Activated T-cell treated with anti-CD3 and anti-CD28 coated beads, Interleukin-2, amount 50 U/mL, for 24 hours (primary cell): Measurements from ENCODE around the gene PRKCD.

Experiments
- DNase-seq: peaks from one replicate; pipeline ENCODE4 v3.0.0-alpha.2; 2020
- H3K27ac Mint-ChIP-seq: 2 replicates; pipeline ENCODE4 v1.8.0; 2020; ENCODE audit warnings: mild to moderate bottlenecking, mixed read lengths
- H3K27me3 Mint-ChIP-seq: 2 replicates; pipeline ENCODE4 v1.8.0; 2020; ENCODE audit warnings: mixed read lengths
- H3K36me3 Mint-ChIP-seq: 2 replicates; pipeline ENCODE4 v1.8.0; 2020; ENCODE audit warnings: low read depth, mixed read lengths
- H3K4me1 Mint-ChIP-seq: 2 replicates; pipeline ENCODE4 v1.8.0; 2020; ENCODE audit warnings: low read depth, mixed read lengths
- H3K4me3 Mint-ChIP-seq: 2 replicates; pipeline ENCODE4 v1.8.0; 2020; ENCODE audit warnings: mild to moderate bottlenecking, moderate library complexity, mixed read lengths
- H3K9me3 Mint-ChIP-seq: 2 replicates; pipeline ENCODE4 v1.8.0; 2020; ENCODE audit warnings: mixed read lengths

The PRKCD gene

DNA sequence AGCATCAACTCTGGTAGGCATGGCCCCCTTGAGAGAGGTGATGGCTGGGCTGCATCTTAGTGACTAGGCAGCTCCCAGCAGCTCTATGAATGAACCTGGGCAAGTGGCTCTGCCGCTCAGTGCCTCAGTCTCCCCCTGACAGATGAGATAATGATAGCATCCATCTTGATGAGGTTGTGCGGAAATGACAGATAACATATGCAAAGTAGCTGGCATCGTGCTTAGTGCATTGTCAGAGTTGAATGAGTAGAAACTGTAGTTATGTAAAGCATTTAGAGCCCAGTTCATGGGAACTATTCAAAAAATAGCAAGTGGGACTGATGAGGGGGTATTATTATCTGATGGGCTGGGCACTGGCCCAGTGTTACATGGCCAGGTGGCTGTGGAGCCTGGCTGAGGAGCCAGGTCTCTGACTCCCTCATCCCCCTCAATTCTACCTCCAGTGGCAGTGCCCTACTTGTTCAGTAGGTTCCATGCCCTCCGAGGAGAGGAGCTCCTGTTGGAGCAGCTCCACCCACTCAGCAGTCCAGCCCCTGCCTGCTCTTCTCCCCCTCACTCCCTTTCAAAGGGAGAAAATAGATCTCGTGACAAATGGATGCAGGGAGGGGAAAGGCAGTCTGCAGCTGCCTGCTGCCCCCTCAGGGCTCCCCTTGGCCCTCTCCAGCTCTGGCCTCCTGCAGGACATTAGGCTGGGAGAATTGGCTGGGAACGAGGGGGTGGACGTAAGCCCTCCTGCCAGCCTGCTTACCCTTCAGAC is 6.6 kb downstream of the PRKCD start:
- no peaks in the 10 kb centered on the region for H3K9me3 Mint-ChIP-seq
- no peak overlapping the region for H3K27ac Mint-ChIP-seq
- H3K4me1 Mint-ChIP-seq: peaks cover 51% of the 10 kb centered on the region
- DNase-seq: no peak
- H3K27me3 Mint-ChIP-seq: no peaks in the 10 kb centered on the region
- no peaks in the 10 kb centered on the region for H3K36me3 Mint-ChIP-seq
- H3K4me3 Mint-ChIP-seq: no peak overlapping the region

DNA sequence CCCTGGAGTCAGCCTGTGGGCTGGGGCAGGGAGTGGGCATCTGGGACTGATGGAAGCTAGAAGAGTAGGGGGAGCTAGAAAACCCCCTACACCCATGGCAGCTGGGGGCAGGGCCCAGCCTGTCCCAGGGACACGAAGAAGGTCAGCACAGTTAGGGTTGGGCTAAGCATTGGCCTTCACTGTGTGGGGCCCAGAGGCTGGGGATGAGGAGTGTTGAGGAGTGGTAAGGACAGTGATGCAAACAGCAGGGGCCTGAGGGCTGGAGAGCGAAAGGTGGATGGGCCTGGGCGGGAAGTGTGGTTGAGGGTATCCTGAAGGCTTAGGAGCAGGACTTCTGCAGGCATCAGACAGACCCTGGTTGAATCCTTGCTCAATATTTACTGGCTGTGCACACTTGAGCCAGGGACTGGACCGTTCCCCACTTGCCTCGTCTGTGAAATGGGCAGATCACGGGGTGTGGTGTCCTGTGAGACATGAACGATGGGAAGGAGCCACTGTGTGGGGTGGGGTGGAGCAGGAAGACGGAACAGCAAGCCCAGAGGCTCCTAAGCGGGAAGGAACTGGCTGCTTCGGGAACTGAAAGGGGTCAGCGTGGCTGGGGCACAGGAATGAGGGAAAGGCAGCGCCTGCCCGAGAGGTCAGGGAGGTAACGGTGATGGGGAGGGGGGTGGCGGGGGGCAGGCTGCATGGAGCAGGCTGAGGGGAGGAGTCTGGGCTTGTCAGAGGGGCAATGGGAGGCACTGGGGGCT is 7.3 kb downstream of the PRKCD start:
- peaks cover 43% of the 10 kb centered on the region for H3K4me1 Mint-ChIP-seq
- no peak overlapping the region for H3K4me3 Mint-ChIP-seq
- peaks cover 1% of the 10 kb centered on the region for H3K36me3 Mint-ChIP-seq
- H3K9me3 Mint-ChIP-seq: no peaks in the 10 kb centered on the region
- H3K27me3 Mint-ChIP-seq: no peaks in the 10 kb centered on the region
- no peak for DNase-seq
- H3K27ac Mint-ChIP-seq: no peak overlapping the region

- peaks cover 39% of the 10 kb centered on the region for H3K4me1 Mint-ChIP-seq
- DNase-seq: no peak
These were observed 8.2 kb downstream of the PRKCD start for GRCh38 chr3:53169045-53169831.

GRCh38 chr3:53169832-53170324 is 8.9 kb downstream of the PRKCD start:
- Mint-ChIP-seq H3K36me3 (peaks cover 4% of the 10 kb centered on the region), H3K4me1 (peaks cover 39% of the 10 kb centered on the region), H3K27me3 (no peaks in the 10 kb centered on the region), H3K9me3 (no peaks in the 10 kb centered on the region), H3K27ac (no peak overlapping the region), H3K4me3 (no peak overlapping the region)
- DNase-seq: no peak

More at GRCh38 chr3:53169045-53169831, 8.2 kb downstream of the PRKCD start:
- Mint-ChIP-seq H3K4me3 (no peak overlapping the region), H3K27ac (no peak overlapping the region), H3K36me3 (peaks cover 4% of the 10 kb centered on the region), H3K27me3 (no peaks in the 10 kb centered on the region), H3K9me3 (no peaks in the 10 kb centered on the region)

- Mint-ChIP-seq H3K27ac (peak overlapping the region; percentile 56), H3K4me1 (peaks cover 39% of the 10 kb centered on the region), H3K36me3 (peaks cover 4% of the 10 kb centered on the region), H3K9me3 (no peaks in the 10 kb centered on the region), H3K27me3 (no peaks in the 10 kb centered on the region), H3K4me3 (no peak overlapping the region)
- no peak for DNase-seq
These were observed 9.5 kb downstream of the PRKCD start for GRCh38 chr3:53170325-53171063.

- no peaks in the 10 kb centered on the region for H3K27me3 Mint-ChIP-seq
- H3K36me3 Mint-ChIP-seq: peaks cover 6% of the 10 kb centered on the region
- no peak overlapping the region for H3K4me3 Mint-ChIP-seq
- no peaks in the 10 kb centered on the region for H3K9me3 Mint-ChIP-seq
- H3K4me1 Mint-ChIP-seq: peaks cover 39% of the 10 kb centered on the region
- H3K27ac Mint-ChIP-seq: no peak overlapping the region
- no peak for DNase-seq
These were observed 10.0 kb downstream of the PRKCD start for GRCh38 chr3:53171064-53171418.

DNA sequence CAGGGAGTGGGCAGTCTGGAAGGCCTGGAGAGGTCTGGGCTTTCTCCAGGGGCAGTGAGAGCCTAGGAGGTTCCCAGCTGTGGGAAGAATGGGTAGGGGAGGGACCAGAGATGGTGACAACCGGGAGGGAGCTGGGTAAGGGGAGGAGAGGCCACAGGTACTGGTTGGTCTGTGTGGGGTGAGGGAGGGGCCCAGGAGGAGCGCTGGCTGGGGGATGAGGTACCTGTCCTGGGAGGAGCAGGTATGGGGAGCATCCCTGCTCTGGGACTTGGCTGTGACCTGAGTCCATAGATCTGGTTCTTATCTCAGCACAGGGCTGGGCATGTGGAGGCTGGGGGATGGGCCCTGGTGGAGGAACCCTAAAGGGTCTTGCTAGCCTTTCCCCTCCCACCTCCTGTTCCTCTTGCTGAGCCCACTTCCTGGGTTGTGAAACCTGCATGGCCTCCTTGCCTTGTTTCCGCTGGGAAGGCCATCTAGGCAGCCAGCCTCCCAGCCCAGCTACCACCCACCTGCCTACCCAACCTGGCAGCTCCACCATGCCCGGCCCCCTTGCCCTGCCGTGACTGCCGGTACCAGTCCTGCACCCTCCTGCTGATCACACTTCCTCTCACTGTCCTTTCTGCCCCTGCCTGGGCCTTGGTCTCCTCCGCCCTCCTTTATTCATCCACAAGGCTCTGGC is 11.0 kb downstream of the PRKCD start:
- Mint-ChIP-seq H3K9me3 (no peaks in the 10 kb centered on the region), H3K4me3 (no peak overlapping the region), H3K27me3 (no peaks in the 10 kb centered on the region), H3K36me3 (peaks cover 6% of the 10 kb centered on the region), H3K4me1 (peaks cover 36% of the 10 kb centered on the region), H3K27ac (peak overlapping the region; percentile 14)
- no peak for DNase-seq

GRCh38 chr3:53173107-53173506 is 12.1 kb downstream of the PRKCD start:
- Mint-ChIP-seq H3K4me1 (peaks cover 36% of the 10 kb centered on the region), H3K36me3 (peaks cover 8% of the 10 kb centered on the region), H3K4me3 (no peak overlapping the region), H3K9me3 (no peaks in the 10 kb centered on the region), H3K27me3 (no peaks in the 10 kb centered on the region), H3K27ac (no peak overlapping the region)
- no peak for DNase-seq

- no peaks in the 10 kb centered on the region for H3K27me3 Mint-ChIP-seq
- H3K9me3 Mint-ChIP-seq: no peaks in the 10 kb centered on the region
- H3K4me3 Mint-ChIP-seq: no peak overlapping the region
- H3K36me3 Mint-ChIP-seq: peaks cover 16% of the 10 kb centered on the region
- H3K27ac Mint-ChIP-seq: no peak overlapping the region
- peaks cover 22% of the 10 kb centered on the region for H3K4me1 Mint-ChIP-seq
- DNase-seq: no peak
These were observed 13.6 kb downstream of the PRKCD start for GRCh38 chr3:53174346-53175250.

GRCh38 chr3:53175613-53176540 is 14.9 kb downstream of the PRKCD start:
- H3K27me3 Mint-ChIP-seq: no peaks in the 10 kb centered on the region
- DNase-seq: no peak
- H3K4me1 Mint-ChIP-seq: peaks cover 10% of the 10 kb centered on the region
- peaks cover 26% of the 10 kb centered on the region for H3K36me3 Mint-ChIP-seq
- H3K4me3 Mint-ChIP-seq: no peak overlapping the region
- no peaks in the 10 kb centered on the region for H3K9me3 Mint-ChIP-seq
- no peak overlapping the region for H3K27ac Mint-ChIP-seq

DNA sequence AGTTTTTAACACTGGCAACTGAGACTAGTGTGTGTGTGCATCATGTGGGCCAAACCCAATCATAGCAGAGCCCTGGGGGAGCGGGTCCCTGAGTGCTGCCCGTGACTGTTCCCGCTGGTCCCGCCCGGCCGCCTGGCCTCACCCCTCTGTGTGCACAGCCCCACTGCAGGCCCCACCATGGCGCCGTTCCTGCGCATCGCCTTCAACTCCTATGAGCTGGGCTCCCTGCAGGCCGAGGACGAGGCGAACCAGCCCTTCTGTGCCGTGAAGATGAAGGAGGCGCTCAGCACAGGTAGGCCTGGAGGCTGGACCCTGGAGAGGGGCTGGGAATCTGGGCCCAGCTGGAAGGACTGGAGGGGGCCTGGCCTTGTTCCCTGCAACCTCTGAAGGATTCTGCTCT is 17.2 kb downstream of the PRKCD start:
- no peaks in the 10 kb centered on the region for H3K9me3 Mint-ChIP-seq
- H3K4me3 Mint-ChIP-seq: no peak overlapping the region
- peaks cover 47% of the 10 kb centered on the region for H3K36me3 Mint-ChIP-seq
- no peaks in the 10 kb centered on the region for H3K4me1 Mint-ChIP-seq
- no peaks in the 10 kb centered on the region for H3K27me3 Mint-ChIP-seq
- H3K27ac Mint-ChIP-seq: no peak overlapping the region
- DNase-seq: no peak

- peaks cover 53% of the 10 kb centered on the region for H3K36me3 Mint-ChIP-seq
These were observed 18.6 kb downstream of the PRKCD start for GRCh38 chr3:53179580-53179979.

More at GRCh38 chr3:53179580-53179979, 18.6 kb downstream of the PRKCD start:
- Mint-ChIP-seq H3K4me1 (no peaks in the 10 kb centered on the region), H3K27ac (no peak overlapping the region), H3K27me3 (no peaks in the 10 kb centered on the region), H3K4me3 (no peak overlapping the region), H3K9me3 (no peaks in the 10 kb centered on the region)
- DNase-seq: no peak
